ENCODE measurements around the gene SNX9. TPM values are rescaled to one million over a fixed set of nuclear protein-coding genes. Genes with fewer than 3 reads are reported as not detected.

SNX9 gene
- total RNA-seq, 1 donor from 2014 or later, result 68.6 TPM

DNA sequence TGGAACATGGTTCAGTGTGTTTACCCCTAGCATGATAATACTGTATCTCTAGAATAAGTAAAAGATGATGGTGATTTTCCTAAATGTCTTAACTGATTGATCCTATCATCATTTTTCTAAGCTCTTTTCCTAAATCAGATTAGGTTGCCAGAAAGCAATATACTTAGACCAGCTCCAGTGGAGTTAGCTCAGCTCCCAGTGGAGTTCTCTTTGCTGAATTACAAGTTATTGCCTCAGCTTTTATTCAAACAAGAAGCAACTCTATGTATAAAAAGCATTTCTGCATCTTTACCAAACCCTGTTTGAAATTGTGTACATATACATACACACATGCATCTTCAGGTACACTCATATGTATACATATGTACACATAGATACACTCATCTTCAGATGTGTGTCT lies 44.9 kb downstream of the SNX9 start:
- Mint-ChIP-seq H3K9me3 (ENCODE audit: unreplicated experiment) (no peaks in the 10 kb centered on the region), H3K4me1 (ENCODE audit: unreplicated experiment) (peaks cover 33% of the 10 kb centered on the region), H3K36me3 (ENCODE audit: low read depth, unreplicated experiment) (peaks cover 3% of the 10 kb centered on the region), H3K4me3 (ENCODE audit: unreplicated experiment) (no peak overlapping the region), H3K27me3 (ENCODE audit: unreplicated experiment) (no peaks in the 10 kb centered on the region), H3K27ac (ENCODE audit: unreplicated experiment) (no peak overlapping the region)
- no peak for DNase-seq (ENCODE audit: low spot score)
- TF ChIP-seq, protein P1, sequence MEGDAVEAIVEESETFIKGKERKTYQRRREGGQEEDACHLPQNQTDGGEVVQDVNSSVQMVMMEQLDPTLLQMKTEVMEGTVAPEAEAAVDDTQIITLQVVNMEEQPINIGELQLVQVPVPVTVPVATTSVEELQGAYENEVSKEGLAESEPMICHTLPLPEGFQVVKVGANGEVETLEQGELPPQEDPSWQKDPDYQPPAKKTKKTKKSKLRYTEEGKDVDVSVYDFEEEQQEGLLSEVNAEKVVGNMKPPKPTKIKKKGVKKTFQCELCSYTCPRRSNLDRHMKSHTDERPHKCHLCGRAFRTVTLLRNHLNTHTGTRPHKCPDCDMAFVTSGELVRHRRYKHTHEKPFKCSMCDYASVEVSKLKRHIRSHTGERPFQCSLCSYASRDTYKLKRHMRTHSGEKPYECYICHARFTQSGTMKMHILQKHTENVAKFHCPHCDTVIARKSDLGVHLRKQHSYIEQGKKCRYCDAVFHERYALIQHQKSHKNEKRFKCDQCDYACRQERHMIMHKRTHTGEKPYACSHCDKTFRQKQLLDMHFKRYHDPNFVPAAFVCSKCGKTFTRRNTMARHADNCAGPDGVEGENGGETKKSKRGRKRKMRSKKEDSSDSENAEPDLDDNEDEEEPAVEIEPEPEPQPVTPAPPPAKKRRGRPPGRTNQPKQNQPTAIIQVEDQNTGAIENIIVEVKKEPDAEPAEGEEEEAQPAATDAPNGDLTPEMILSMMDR (IDR thresholded peaks at IDR 0.05; ENCODE audit: unreplicated experiment), result no peak

DNA sequence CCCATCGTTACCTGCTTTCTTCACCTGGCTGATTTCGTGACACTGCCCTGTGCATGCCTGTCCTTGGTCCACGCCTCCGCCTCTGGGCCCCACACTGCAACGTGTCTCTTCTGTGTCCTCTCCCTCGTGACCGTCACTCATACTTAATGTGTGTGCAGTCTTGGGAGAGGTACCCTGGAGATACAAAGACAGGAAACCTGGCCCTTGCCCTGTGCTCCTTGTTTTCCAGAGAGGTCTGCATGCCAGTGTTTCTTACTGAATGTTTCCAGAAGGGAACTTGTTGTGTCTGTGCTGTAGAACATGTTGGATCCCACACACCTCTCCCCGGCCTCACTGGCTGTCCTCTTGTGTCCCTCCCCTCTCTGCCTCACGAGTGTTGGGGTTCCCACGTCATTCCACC lies 45.8 kb downstream of the SNX9 start:
- Mint-ChIP-seq H3K4me3 (ENCODE audit: unreplicated experiment) (no peak overlapping the region), H3K36me3 (ENCODE audit: low read depth, unreplicated experiment) (peaks cover 3% of the 10 kb centered on the region), H3K27me3 (ENCODE audit: unreplicated experiment) (no peaks in the 10 kb centered on the region), H3K4me1 (ENCODE audit: unreplicated experiment) (peaks cover 32% of the 10 kb centered on the region), H3K9me3 (ENCODE audit: unreplicated experiment) (no peaks in the 10 kb centered on the region), H3K27ac (ENCODE audit: unreplicated experiment) (no peak overlapping the region)
- peak; percentile 13 for DNase-seq (ENCODE audit: low spot score)
- TF ChIP-seq, protein P1 (IDR thresholded peaks at IDR 0.05; ENCODE audit: unreplicated experiment), result no peak

DNA sequence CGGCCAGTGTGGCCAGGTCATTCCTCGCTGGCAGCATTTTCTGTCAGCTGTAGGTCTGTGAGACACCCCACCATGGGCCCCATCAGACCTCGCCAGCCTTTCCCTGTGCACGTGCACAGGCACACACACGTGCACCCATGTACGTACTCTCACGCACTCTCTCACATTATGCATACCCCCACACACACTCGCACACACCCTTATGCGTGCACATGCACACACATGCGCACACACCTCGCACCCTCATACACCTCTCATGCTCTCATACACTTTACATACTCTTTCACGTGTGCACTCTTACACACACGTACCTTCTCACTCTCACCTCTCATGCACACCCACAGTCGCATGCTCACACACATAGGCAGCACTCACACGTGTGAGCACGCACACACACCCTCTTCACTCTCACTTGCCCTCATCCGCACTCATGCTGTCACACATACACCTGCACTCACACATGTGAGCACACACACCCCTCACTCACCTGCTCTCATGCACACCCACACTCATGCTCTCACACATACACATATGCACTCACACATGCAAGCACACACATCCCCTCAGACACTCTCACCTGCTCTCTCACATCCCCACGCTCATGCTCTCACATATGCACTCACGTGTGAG lies 46.7 kb downstream of the SNX9 start:
- TF ChIP-seq, protein P1 (IDR thresholded peaks at IDR 0.05; ENCODE audit: unreplicated experiment), result no peak
- peaks cover 12% of the 10 kb centered on the region for H3K36me3 Mint-ChIP-seq (ENCODE audit: low read depth, unreplicated experiment)
- DNase-seq (ENCODE audit: low spot score), result no peak

DNA sequence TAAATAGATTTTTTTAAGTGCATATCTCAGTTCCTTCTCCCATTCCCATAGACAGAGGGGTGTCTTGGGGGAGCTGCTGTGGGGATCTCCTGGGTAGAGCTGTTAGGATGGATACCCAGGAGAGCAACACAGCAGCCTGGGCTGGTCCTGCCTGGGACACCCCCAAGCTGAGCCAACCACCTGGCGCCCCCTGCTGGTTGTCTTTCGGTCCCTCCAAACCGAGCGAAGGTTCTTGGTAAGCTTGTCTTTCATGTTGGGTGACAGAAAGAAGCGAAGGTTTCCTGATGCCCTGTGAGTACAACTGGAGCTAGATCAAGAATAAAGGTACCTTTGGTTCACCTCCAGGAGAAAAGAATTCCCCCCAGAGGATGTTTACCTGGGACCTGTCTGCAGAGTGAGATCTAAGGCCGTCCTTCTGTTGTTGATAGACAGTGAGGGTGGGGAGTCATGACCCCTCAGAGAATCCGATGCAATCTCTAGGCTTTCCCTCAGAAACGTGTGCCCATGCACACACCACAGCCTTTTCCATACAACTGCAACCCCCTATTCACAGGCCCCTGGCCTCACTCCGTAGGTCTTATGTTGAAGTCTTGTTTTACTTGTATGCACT lies 50.8 kb downstream of the SNX9 start:
- Mint-ChIP-seq H3K4me1 (ENCODE audit: unreplicated experiment) (peaks cover 43% of the 10 kb centered on the region), H3K9me3 (ENCODE audit: unreplicated experiment) (no peaks in the 10 kb centered on the region), H3K36me3 (ENCODE audit: low read depth, unreplicated experiment) (peaks cover 23% of the 10 kb centered on the region), H3K27me3 (ENCODE audit: unreplicated experiment) (no peaks in the 10 kb centered on the region), H3K27ac (ENCODE audit: unreplicated experiment) (no peak overlapping the region), H3K4me3 (ENCODE audit: unreplicated experiment) (peak overlapping the region; percentile 37)
- TF ChIP-seq, protein P1 (IDR thresholded peaks at IDR 0.05; ENCODE audit: unreplicated experiment), result peak; percentile 88
- DNase-seq (ENCODE audit: low spot score), result peak; percentile 82

More for the DNA sequence above, 46.7 kb downstream of the SNX9 start:
- Mint-ChIP-seq H3K4me1 (ENCODE audit: unreplicated experiment) (peaks cover 34% of the 10 kb centered on the region), H3K27ac (ENCODE audit: unreplicated experiment) (no peak overlapping the region), H3K27me3 (ENCODE audit: unreplicated experiment) (no peaks in the 10 kb centered on the region), H3K4me3 (ENCODE audit: unreplicated experiment) (no peak overlapping the region), H3K9me3 (ENCODE audit: unreplicated experiment) (no peaks in the 10 kb centered on the region)

DNA sequence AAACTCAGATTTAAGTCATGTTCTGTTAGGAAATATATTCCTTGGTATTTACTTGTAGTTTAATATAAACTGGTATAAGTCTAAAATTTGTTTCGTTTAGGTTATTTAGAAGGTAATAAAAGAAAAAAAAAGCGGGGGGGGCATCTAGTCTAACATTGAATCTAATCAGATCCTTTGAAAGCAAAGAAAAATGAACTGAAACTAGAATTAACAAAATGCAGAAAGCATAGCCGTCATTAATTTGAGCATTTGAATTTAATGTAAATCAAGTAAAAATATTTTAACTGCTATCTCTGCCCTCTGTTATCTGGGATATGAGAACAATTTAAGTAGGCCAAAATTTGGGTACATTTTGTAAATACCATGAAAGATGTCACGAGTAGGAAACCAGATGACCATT lies 54.1 kb downstream of the SNX9 start:
- no peak for DNase-seq (ENCODE audit: low spot score)
- Mint-ChIP-seq H3K36me3 (ENCODE audit: low read depth, unreplicated experiment) (peaks cover 35% of the 10 kb centered on the region), H3K9me3 (ENCODE audit: unreplicated experiment) (no peaks in the 10 kb centered on the region), H3K27ac (ENCODE audit: unreplicated experiment) (peak overlapping the region; percentile 22), H3K27me3 (ENCODE audit: unreplicated experiment) (no peaks in the 10 kb centered on the region), H3K4me1 (ENCODE audit: unreplicated experiment) (peaks cover 66% of the 10 kb centered on the region), H3K4me3 (ENCODE audit: unreplicated experiment) (no peak overlapping the region)
- TF ChIP-seq, protein P1 (IDR thresholded peaks at IDR 0.05; ENCODE audit: unreplicated experiment), result no peak

Data from endothelial cell (in vitro differentiated cells).